Dermis microvascular lymphatic vessel endothelial cell (primary cell): Measurements from ENCODE around the gene TMEM50A. TPM values are rescaled to one million over a fixed set of nuclear protein-coding genes. Genes with fewer than 3 reads are reported as not detected.
"Not testable (repeated sequence)": the region's sequence is repeated elsewhere in the genome, so short reads cannot be mapped to it uniquely, and the experiment has no call there.

ENCODE experiments used
- DNase-seq, 2 donors: peaks; one replicate each; pipeline versions ENCODE4 v3.0.0 to v3.0.0-alpha.2; 2010; ENCODE audit warnings: low read depth in 2 of 2
- total RNA-seq: library from RNA; depleted of rRNA; stranded (reverse); fragments of >200 nt; gene quantifications from 2 replicates; pipeline ENCODE4 v1.2.1, GENCODE V29; 2014

Gene TMEM50A
- total RNA-seq, 1 donor from 2014 or later, result 202 TPM

- not testable (repeated sequence) for DNase-seq
Observed at GRCh38 chr1:25336922-25337354, 1.2 kb upstream of the TMEM50A start.

- DNase-seq, result not testable (repeated sequence)
Observed at GRCh38 chr1:25337483-25338187, 499 bp upstream of the TMEM50A start.

- DNase-seq, result peak in 1 of 2 donors; percentile 11
Observed at GRCh38 chr1:25338986-25339385, 852 bp downstream of the TMEM50A start.

- DNase-seq, result no peak
Observed at GRCh38 chr1:25341746-25342145, 3.6 kb downstream of the TMEM50A start.

- DNase-seq, result no peak
Observed at GRCh38 chr1:25342846-25343245, 4.7 kb downstream of the TMEM50A start.

- DNase-seq, result no peak
Observed at GRCh38 chr1:25343872-25344271, 5.7 kb downstream of the TMEM50A start.

GRCh38 chr1:25347556-25347955, 9.4 kb downstream of the TMEM50A start:
- DNase-seq, result no peak

- no peak for DNase-seq
Observed at GRCh38 chr1:25349606-25350005, 11.5 kb downstream of the TMEM50A start.

- DNase-seq, result no peak
Observed at GRCh38 chr1:25355841-25356395, 17.8 kb downstream of the TMEM50A start.

GRCh38 chr1:25356441-25356840, 18.3 kb downstream of the TMEM50A start:
- no peak for DNase-seq

GRCh38 chr1:25356848-25357247, 18.7 kb downstream of the TMEM50A start:
- DNase-seq, result no peak

GRCh38 chr1:25360596-25361581, 22.8 kb downstream of the TMEM50A start:
- peak in 1 of 2 donors; percentile 75 for DNase-seq

GRCh38 chr1:25361901-25362300, 23.8 kb downstream of the TMEM50A start:
- DNase-seq, result peak in 1 of 2 donors; percentile 29

- DNase-seq, result not testable (repeated sequence)
Observed at GRCh38 chr1:25362634-25363559, 24.8 kb downstream of the TMEM50A start.

- DNase-seq, result peak in 1 of 2 donors; percentile 5
Observed at GRCh38 chr1:25369241-25369640, 31.1 kb downstream of the TMEM50A start.

GRCh38 chr1:25369691-25370271, 31.6 kb downstream of the TMEM50A start:
- not testable (repeated sequence) for DNase-seq

- DNase-seq, result peak; percentile 74 to 88
Observed at GRCh38 chr1:25371757-25372156, 33.6 kb downstream of the TMEM50A start.

GRCh38 chr1:25378367-25378766, 40.2 kb downstream of the TMEM50A start:
- not testable (repeated sequence) for DNase-seq

GRCh38 chr1:25382543-25382942, 44.4 kb downstream of the TMEM50A start:
- DNase-seq, result not testable (repeated sequence)

GRCh38 chr1:25383090-25383489, 45.0 kb downstream of the TMEM50A start:
- DNase-seq, result not testable (repeated sequence)
